ENCODE data around the gene SYCE1L. TPM values are rescaled to one million over a fixed set of nuclear protein-coding genes. Genes with fewer than 3 reads are reported as not detected.

Gene SYCE1L
- total RNA-seq, 1 experiment from 2014 or later = not detected

DNA sequence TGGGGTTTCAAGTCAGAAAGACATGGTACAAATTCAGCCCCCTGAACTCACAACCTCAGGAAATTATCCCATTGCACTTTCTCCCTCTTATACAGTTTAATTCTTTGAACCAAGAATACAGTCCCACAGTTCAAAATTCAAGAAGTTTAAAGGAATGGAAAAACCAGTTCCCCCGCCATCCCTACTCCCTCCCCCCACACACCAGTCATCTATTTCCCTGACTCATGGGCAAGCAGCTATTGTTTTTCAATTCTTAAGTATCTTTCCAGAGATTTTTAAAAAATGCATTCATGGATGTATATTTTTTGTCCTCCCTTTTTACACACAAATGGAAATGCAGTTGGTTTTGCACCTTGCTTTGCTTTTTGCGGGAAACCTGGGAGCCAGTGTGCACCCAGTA is 7.3 kb downstream of the SYCE1L start:
- POLR2A ChIA-PET (ENCODE audit: low non-redundant PET) = no interaction called here
- Histone ChIP-seq H3K27ac (ENCODE audit: low read depth, low read length, poor library complexity, severe bottlenecking) (no peak overlapping the region), H3K27me3 (replicated peaks; ENCODE audit: insufficient read depth, low read depth, low read length, poor library complexity) (no peaks in the 10 kb centered on the region), H3K4me1 (ENCODE audit: insufficient read depth, low read length, poor library complexity, severe bottlenecking) (no peaks in the 10 kb centered on the region), H3K4me3 (ENCODE audit: low read depth, low read length, poor library complexity, severe bottlenecking) (no peak overlapping the region), H3K9me3 (ENCODE audit: low read depth, low read length, poor library complexity, severe bottlenecking) (no peaks in the 10 kb centered on the region), H3K36me3 (ENCODE audit: insufficient read depth, low read length, poor library complexity, severe bottlenecking) (no peaks in the 10 kb centered on the region)
- intact Hi-C loops (cut with micrococcal nuclease; ENCODE audit: unreplicated experiment) = no loop called here
- no peak for DNase-seq (ENCODE audit: low spot score)
- TF ChIP-seq EZH2 (IDR thresholded peaks at IDR 0.05; ENCODE audit: borderline replicate concordance, low read depth, low read length, poor library complexity, severe bottlenecking) = no peak
- TF ChIP-seq CTCF (conservative IDR thresholded peaks at IDR 0.05; ENCODE audit: low read depth, low read length) = no peak
- no TSS peak for BruUV-seq (replicated peaks)
- CTCF ChIA-PET = no interaction called here

- intact Hi-C loops (cut with micrococcal nuclease; ENCODE audit: unreplicated experiment) = no loop called here
- POLR2A ChIA-PET (ENCODE audit: low non-redundant PET) = no interaction called here
- no TSS peak for BruUV-seq (replicated peaks)
- H3K36me3 ChIP-seq (ENCODE audit: insufficient read depth, low read length, poor library complexity, severe bottlenecking) = no peaks in the 10 kb centered on the region
- H3K4me3 ChIP-seq (ENCODE audit: low read depth, low read length, poor library complexity, severe bottlenecking) = no peak overlapping the region
- CTCF ChIA-PET = no interaction called here
- DNase-seq (ENCODE audit: low spot score) = no peak
- no peak for TF ChIP-seq CTCF (conservative IDR thresholded peaks at IDR 0.05; ENCODE audit: low read depth, low read length)
- no peak for TF ChIP-seq EZH2 (IDR thresholded peaks at IDR 0.05; ENCODE audit: borderline replicate concordance, low read depth, low read length, poor library complexity, severe bottlenecking)
- no peaks in the 10 kb centered on the region for H3K9me3 ChIP-seq (ENCODE audit: low read depth, low read length, poor library complexity, severe bottlenecking)
- no peaks in the 10 kb centered on the region for H3K4me1 ChIP-seq (ENCODE audit: insufficient read depth, low read length, poor library complexity, severe bottlenecking)
- no peak overlapping the region for H3K27ac ChIP-seq (ENCODE audit: low read depth, low read length, poor library complexity, severe bottlenecking)
- no peaks in the 10 kb centered on the region for H3K27me3 ChIP-seq (replicated peaks; ENCODE audit: insufficient read depth, low read depth, low read length, poor library complexity)
Observed at GRCh38 chr16:77207030-77207429, 7.8 kb downstream of the SYCE1L start.

DNA sequence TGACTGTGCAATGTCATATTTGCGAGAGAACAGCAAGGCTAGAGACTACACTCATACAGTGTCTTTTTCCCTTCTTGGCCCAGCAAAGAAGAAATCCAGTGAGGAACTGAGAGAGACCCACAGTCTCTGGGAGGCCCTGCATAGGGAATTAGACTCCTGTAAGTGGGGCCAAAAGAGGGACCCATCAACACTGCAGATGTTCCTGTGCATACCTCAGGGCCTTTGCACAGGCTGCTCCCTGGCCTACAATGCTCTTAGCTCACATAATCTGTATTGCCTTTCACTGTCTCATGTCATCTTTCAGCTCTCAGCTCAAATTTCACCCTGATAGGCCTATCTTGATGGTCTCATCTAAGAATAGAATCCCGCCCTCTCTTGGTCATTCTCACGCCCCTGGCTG is 9.2 kb downstream of the SYCE1L start:
- intact Hi-C loops (cut with micrococcal nuclease; ENCODE audit: unreplicated experiment) = no loop called here
- H3K4me1 ChIP-seq (ENCODE audit: insufficient read depth, low read length, poor library complexity, severe bottlenecking) = peaks cover 4% of the 10 kb centered on the region
- H3K27ac ChIP-seq (ENCODE audit: low read depth, low read length, poor library complexity, severe bottlenecking) = no peak overlapping the region
- peaks cover 4% of the 10 kb centered on the region for H3K27me3 ChIP-seq (replicated peaks; ENCODE audit: insufficient read depth, low read depth, low read length, poor library complexity)
- POLR2A ChIA-PET (ENCODE audit: low non-redundant PET) = no interaction called here
- CTCF ChIA-PET = no interaction called here
- DNase-seq (ENCODE audit: low spot score) = no peak
- BruUV-seq (replicated peaks) = no TSS peak
- H3K4me3 ChIP-seq (ENCODE audit: low read depth, low read length, poor library complexity, severe bottlenecking) = no peak overlapping the region
- no peak for TF ChIP-seq EZH2 (IDR thresholded peaks at IDR 0.05; ENCODE audit: borderline replicate concordance, low read depth, low read length, poor library complexity, severe bottlenecking)
- TF ChIP-seq CTCF (conservative IDR thresholded peaks at IDR 0.05; ENCODE audit: low read depth, low read length) = no peak
- H3K36me3 ChIP-seq (ENCODE audit: insufficient read depth, low read length, poor library complexity, severe bottlenecking) = no peaks in the 10 kb centered on the region
- no peaks in the 10 kb centered on the region for H3K9me3 ChIP-seq (ENCODE audit: low read depth, low read length, poor library complexity, severe bottlenecking)
